Hepatocyte (in vitro differentiated cells): ENCODE results near the gene PLTP.

Experiments used
- EZH2phosphoT487 ChIP-seq: fragments of 200-600 bp; sonication (generic); IDR thresholded peaks from one replicate; pipeline ENCODE4 v1.6.1; 2018; ENCODE audit warnings: antibody characterized with exemption, mild to moderate bottlenecking, low read depth, moderate library complexity; ENCODE audit not compliant: unreplicated experiment, severe bottlenecking
- TF ChIP-seq, protein P1 (sequence below): fragments of 200-600 bp; sonication (generic); IDR thresholded peaks from 2 replicates; pipeline ENCODE4 v1.5.1; 2016; ENCODE audit warnings: antibody characterized with exemption, mild to moderate bottlenecking; ENCODE audit not compliant: poor library complexity

GRCh38 chr20:45853484-45853883, 58.5 kb downstream of the PLTP start:
- TF ChIP-seq EZH2phosphoT487 = no peak
- TF ChIP-seq, protein P1, sequence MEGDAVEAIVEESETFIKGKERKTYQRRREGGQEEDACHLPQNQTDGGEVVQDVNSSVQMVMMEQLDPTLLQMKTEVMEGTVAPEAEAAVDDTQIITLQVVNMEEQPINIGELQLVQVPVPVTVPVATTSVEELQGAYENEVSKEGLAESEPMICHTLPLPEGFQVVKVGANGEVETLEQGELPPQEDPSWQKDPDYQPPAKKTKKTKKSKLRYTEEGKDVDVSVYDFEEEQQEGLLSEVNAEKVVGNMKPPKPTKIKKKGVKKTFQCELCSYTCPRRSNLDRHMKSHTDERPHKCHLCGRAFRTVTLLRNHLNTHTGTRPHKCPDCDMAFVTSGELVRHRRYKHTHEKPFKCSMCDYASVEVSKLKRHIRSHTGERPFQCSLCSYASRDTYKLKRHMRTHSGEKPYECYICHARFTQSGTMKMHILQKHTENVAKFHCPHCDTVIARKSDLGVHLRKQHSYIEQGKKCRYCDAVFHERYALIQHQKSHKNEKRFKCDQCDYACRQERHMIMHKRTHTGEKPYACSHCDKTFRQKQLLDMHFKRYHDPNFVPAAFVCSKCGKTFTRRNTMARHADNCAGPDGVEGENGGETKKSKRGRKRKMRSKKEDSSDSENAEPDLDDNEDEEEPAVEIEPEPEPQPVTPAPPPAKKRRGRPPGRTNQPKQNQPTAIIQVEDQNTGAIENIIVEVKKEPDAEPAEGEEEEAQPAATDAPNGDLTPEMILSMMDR = no peak
